ENCODE measurements around the gene PARD3B.

DNA sequence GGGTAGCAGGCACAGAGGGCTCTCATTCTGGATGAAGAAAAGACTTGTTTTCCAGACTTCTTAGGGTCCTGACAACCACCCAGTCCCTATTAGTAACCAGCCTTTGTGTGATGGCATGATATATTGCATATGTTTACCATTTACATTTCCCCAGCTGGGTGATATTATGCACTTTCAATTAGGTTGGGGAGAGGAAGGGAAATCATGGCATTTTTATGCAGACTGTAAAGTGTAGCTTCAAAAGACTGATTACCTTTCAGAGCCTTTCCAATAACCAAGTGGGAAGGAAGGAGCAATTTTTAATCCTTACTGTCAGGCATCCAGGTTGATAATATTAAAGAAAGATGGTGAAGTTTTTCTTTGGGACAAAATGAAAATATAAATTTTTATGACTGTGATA lies 896.2 kb downstream of the PARD3B start:
- TF ChIP-seq, protein P1, sequence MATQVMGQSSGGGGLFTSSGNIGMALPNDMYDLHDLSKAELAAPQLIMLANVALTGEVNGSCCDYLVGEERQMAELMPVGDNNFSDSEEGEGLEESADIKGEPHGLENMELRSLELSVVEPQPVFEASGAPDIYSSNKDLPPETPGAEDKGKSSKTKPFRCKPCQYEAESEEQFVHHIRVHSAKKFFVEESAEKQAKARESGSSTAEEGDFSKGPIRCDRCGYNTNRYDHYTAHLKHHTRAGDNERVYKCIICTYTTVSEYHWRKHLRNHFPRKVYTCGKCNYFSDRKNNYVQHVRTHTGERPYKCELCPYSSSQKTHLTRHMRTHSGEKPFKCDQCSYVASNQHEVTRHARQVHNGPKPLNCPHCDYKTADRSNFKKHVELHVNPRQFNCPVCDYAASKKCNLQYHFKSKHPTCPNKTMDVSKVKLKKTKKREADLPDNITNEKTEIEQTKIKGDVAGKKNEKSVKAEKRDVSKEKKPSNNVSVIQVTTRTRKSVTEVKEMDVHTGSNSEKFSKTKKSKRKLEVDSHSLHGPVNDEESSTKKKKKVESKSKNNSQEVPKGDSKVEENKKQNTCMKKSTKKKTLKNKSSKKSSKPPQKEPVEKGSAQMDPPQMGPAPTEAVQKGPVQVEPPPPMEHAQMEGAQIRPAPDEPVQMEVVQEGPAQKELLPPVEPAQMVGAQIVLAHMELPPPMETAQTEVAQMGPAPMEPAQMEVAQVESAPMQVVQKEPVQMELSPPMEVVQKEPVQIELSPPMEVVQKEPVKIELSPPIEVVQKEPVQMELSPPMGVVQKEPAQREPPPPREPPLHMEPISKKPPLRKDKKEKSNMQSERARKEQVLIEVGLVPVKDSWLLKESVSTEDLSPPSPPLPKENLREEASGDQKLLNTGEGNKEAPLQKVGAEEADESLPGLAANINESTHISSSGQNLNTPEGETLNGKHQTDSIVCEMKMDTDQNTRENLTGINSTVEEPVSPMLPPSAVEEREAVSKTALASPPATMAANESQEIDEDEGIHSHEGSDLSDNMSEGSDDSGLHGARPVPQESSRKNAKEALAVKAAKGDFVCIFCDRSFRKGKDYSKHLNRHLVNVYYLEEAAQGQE (IDR thresholded peaks at IDR 0.05; ENCODE audit: unreplicated experiment): no peak
- TF ChIP-seq NANOG (IDR thresholded peaks at IDR 0.05; ENCODE audit: borderline replicate concordance) (no peak), EZH2 (IDR thresholded peaks at IDR 0.05; ENCODE audit: low read depth, unreplicated experiment) (no peak), EZH2phosphoT487 (IDR thresholded peaks at IDR 0.05; ENCODE audit: unreplicated experiment) (no peak), JUNB (IDR thresholded peaks at IDR 0.05; ENCODE audit: unreplicated experiment) (no peak), ZNF331 (CRISPR knock-in tag; IDR thresholded peaks at IDR 0.05; ENCODE audit: low read depth) (no peak), POLR2AphosphoS5 (IDR thresholded peaks at IDR 0.05; ENCODE audit: low read depth) (no peak), STAT1 (IDR thresholded peaks at IDR 0.05; ENCODE audit: unreplicated experiment) (no peak), ZNF114 (CRISPR knock-in tag; IDR thresholded peaks at IDR 0.05) (no peak)
- TF ChIP-seq, protein P2, sequence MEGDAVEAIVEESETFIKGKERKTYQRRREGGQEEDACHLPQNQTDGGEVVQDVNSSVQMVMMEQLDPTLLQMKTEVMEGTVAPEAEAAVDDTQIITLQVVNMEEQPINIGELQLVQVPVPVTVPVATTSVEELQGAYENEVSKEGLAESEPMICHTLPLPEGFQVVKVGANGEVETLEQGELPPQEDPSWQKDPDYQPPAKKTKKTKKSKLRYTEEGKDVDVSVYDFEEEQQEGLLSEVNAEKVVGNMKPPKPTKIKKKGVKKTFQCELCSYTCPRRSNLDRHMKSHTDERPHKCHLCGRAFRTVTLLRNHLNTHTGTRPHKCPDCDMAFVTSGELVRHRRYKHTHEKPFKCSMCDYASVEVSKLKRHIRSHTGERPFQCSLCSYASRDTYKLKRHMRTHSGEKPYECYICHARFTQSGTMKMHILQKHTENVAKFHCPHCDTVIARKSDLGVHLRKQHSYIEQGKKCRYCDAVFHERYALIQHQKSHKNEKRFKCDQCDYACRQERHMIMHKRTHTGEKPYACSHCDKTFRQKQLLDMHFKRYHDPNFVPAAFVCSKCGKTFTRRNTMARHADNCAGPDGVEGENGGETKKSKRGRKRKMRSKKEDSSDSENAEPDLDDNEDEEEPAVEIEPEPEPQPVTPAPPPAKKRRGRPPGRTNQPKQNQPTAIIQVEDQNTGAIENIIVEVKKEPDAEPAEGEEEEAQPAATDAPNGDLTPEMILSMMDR (conservative IDR thresholded peaks at IDR 0.05; ENCODE audit: low read depth in 2 of 2): no peak
